Endodermal cell (in vitro differentiated cells): ENCODE measurements around the gene CALCB. TPM values are rescaled to one million over a fixed set of nuclear protein-coding genes. Genes with fewer than 3 reads are reported as not detected.
A peak's percentile ranks its signal among the peaks of the same experiment; 100 is the strongest.

Source experiments
- DNase-seq: peaks from one replicate; pipeline ENCODE4 v3.0.0-alpha.2; 2017
- H3K27ac ChIP-seq: 2 replicates; pipeline ENCODE4 v1.5.1; 2013; ENCODE audit warnings: mild to moderate bottlenecking, low read depth, low read length, moderate library complexity
- H3K27me3 ChIP-seq: 2 replicates; pipeline ENCODE4 v1.6.1; 2013; ENCODE audit warnings: mild to moderate bottlenecking, low read length, moderate library complexity; ENCODE audit not compliant: insufficient read depth, control insufficient read depth, poor library complexity, severe bottlenecking
- H3K36me3 ChIP-seq: 2 replicates; pipeline ENCODE4 v1.7.0; 2013; ENCODE audit warnings: mild to moderate bottlenecking, low read length, moderate library complexity; ENCODE audit not compliant: control insufficient read depth, insufficient read depth
- H3K4me1 ChIP-seq: one replicate; pipeline ENCODE4 v1.7.0; 2013; ENCODE audit warnings: low read length; ENCODE audit not compliant: control insufficient read depth, insufficient read depth
- H3K4me3 ChIP-seq: 2 replicates; pipeline ENCODE4 v1.5.1; 2013; ENCODE audit warnings: mild to moderate bottlenecking, low read length, moderate library complexity
- H3K9ac ChIP-seq: 2 replicates; pipeline ENCODE4 v1.6.1; 2013; ENCODE audit warnings: mild to moderate bottlenecking, low read length, moderate library complexity; ENCODE audit not compliant: poor library complexity, severe bottlenecking; ENCODE audit errors: extremely low read depth
- H3K9me3 ChIP-seq: 2 replicates; pipeline ENCODE4 v1.6.1; 2013; ENCODE audit warnings: mild to moderate bottlenecking, low read length, moderate library complexity; ENCODE audit not compliant: control insufficient read depth
- H3K27ac Mint-ChIP-seq: 2 replicates; pipeline ENCODE4 v1.8.0; 2020; ENCODE audit warnings: mixed read lengths
- H3K27me3 Mint-ChIP-seq: 2 replicates; pipeline ENCODE4 v1.8.0; 2021; ENCODE audit warnings: mild to moderate bottlenecking, mixed read lengths; ENCODE audit not compliant: insufficient read depth
- H3K36me3 Mint-ChIP-seq: 2 replicates; pipeline ENCODE4 v1.8.0; 2020; ENCODE audit warnings: low read depth, mixed read lengths
- H3K4me1 Mint-ChIP-seq: 2 replicates; pipeline ENCODE4 v1.8.0; 2020; ENCODE audit warnings: mixed read lengths
- H3K4me3 Mint-ChIP-seq: 2 replicates; pipeline ENCODE4 v1.8.0; 2020; ENCODE audit warnings: mild to moderate bottlenecking, moderate library complexity, mixed read lengths
- H3K9me3 Mint-ChIP-seq: 2 replicates; pipeline ENCODE4 v1.8.0; 2020; ENCODE audit warnings: mild to moderate bottlenecking, mixed read lengths
- CTCF ChIP-seq: fragments of 200-600 bp; sonication (generic); conservative IDR thresholded peaks from 2 replicates; pipeline ENCODE4 v1.5.0; 2021; ENCODE audit warnings: antibody characterized with exemption, mild to moderate bottlenecking
- WGBS, 2 experiments: methylation state at CpG; one replicate each; pipeline versions ENCODE4 v1.1.5 to v1.1.7; 2013; ENCODE audit warnings: missing lambda C conversion rate in 2 of 2, mixed read lengths in 1 of 2; ENCODE audit not compliant: insufficient coverage in 1 of 2, insufficient read length in 1 of 2; 5-methylcytosine and 5-hydroxymethylcytosine counted together
- total RNA-seq, 2 donors: library from RNA; stranded (reverse); fragmentation: NEBNext Ultra II Directional in 1 of 2; extraction: Animal tissue kit (Norgen Biotek cat#: 25700) in 1 of 2; gene quantifications; 2 replicates in 1 of 2; 3 replicates in 1 of 2; pipeline ENCODE4 v1.2.1, GENCODE V29; 2021

Gene CALCB
- total RNA-seq, 2 donors from 2014 or later, result not detected

- no peak for DNase-seq
- 97 to 100% methylated on average over 3 to 5 of the region's 5 CpGs for WGBS, 2 experiments
- Histone ChIP-seq H3K4me3 (no peak overlapping the region), H3K36me3 (no peaks in the 10 kb centered on the region), H3K9me3 (no peaks in the 10 kb centered on the region), H3K9ac (no peak overlapping the region), H3K27me3 (peaks cover 42% of the 10 kb centered on the region), H3K4me1 (no peaks in the 10 kb centered on the region), H3K27ac (no peak overlapping the region)
- Mint-ChIP-seq H3K27ac (no peak overlapping the region), H3K4me3 (no peak overlapping the region), H3K9me3 (no peaks in the 10 kb centered on the region), H3K36me3 (no peaks in the 10 kb centered on the region), H3K27me3 (peaks cover 57% of the 10 kb centered on the region), H3K4me1 (peaks cover 8% of the 10 kb centered on the region)
- no peak for TF ChIP-seq CTCF
Measured at GRCh38 chr11:15113381-15113780, 40.0 kb downstream of the CALCB start.

GRCh38 chr11:15114501-15115475 is 41.4 kb downstream of the CALCB start, which contains the start of gene INSC:
Gene INSC, plus strand, starts transcription at chr11:15114923. Its CDS starts 34,252 bp downstream, at chr11:15149175.
- no peaks in the 10 kb centered on the region for H3K9me3 ChIP-seq
- H3K27me3 Mint-ChIP-seq, result peaks cover 67% of the 10 kb centered on the region
- TF ChIP-seq CTCF, result peak; percentile 19
- no peak within 1 kb of the TSS for H3K27ac Mint-ChIP-seq
- WGBS, 2 experiments, result 10 to 12% methylated on average over 24 to 50 of the region's 50 CpGs
- no peaks in the 10 kb centered on the region for H3K9me3 Mint-ChIP-seq
- no peaks in the 10 kb centered on the region for H3K36me3 ChIP-seq
- H3K36me3 Mint-ChIP-seq, result no peaks in the 10 kb centered on the region
- peaks cover 4% of the 10 kb centered on the region for H3K4me1 Mint-ChIP-seq
- H3K27me3 ChIP-seq, result peaks cover 42% of the 10 kb centered on the region
- peak within 1 kb of the TSS; percentile 48 for H3K4me3 Mint-ChIP-seq
- H3K4me3 ChIP-seq, result peak within 1 kb of the TSS; percentile 67
- peak; percentile 75 for DNase-seq
- H3K27ac ChIP-seq, result no peak within 1 kb of the TSS
- no peak within 1 kb of the TSS for H3K9ac ChIP-seq
- H3K4me1 ChIP-seq, result no peaks in the 10 kb centered on the region

- H3K36me3 ChIP-seq, result no peaks in the 10 kb centered on the region
- peaks cover 4% of the 10 kb centered on the region for H3K4me1 Mint-ChIP-seq
- H3K27me3 Mint-ChIP-seq, result peaks cover 67% of the 10 kb centered on the region
- H3K27me3 ChIP-seq, result peaks cover 42% of the 10 kb centered on the region
- H3K4me3 Mint-ChIP-seq, result no peak overlapping the region
- WGBS, 2 experiments, result 91 to 100% methylated on average over 2 to 5 of the region's 5 CpGs
- no peaks in the 10 kb centered on the region for H3K9me3 Mint-ChIP-seq
- TF ChIP-seq CTCF, result no peak
- no peaks in the 10 kb centered on the region for H3K4me1 ChIP-seq
- H3K4me3 ChIP-seq, result no peak overlapping the region
- H3K27ac ChIP-seq, result no peak overlapping the region
- no peak overlapping the region for H3K9ac ChIP-seq
- DNase-seq, result no peak
- H3K9me3 ChIP-seq, result no peaks in the 10 kb centered on the region
- no peaks in the 10 kb centered on the region for H3K36me3 Mint-ChIP-seq
- no peak overlapping the region for H3K27ac Mint-ChIP-seq
Measured at GRCh38 chr11:15115686-15116085, 42.3 kb downstream of the CALCB start.
